Measurements from ENCODE around the gene APPL1.

Gene APPL1

DNA sequence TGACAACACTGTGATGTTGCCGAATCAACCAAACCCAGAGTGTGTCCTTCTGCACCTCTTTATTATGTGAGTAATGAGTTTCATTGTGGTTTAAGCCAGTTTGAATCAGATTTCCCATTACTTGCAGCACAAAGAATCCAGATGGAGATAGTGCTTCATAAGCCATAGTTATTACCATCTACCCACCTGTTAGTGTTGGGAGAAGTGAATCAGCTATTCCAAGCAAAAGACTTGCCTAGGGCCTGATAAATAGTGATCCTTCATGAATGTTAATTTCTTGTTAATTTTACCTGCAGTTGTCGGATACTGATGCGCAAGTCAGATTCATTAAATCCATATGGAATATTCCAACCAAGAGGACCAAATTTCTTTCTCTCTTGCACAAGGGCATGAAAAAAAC is 86.7 kb downstream of the APPL1 start:
- Histone ChIP-seq H3K27ac (no peak overlapping the region), H3K4me3 (no peak overlapping the region)
- no peak for DNase-seq (ENCODE audit: low spot score)
- TF ChIP-seq, protein P1, sequence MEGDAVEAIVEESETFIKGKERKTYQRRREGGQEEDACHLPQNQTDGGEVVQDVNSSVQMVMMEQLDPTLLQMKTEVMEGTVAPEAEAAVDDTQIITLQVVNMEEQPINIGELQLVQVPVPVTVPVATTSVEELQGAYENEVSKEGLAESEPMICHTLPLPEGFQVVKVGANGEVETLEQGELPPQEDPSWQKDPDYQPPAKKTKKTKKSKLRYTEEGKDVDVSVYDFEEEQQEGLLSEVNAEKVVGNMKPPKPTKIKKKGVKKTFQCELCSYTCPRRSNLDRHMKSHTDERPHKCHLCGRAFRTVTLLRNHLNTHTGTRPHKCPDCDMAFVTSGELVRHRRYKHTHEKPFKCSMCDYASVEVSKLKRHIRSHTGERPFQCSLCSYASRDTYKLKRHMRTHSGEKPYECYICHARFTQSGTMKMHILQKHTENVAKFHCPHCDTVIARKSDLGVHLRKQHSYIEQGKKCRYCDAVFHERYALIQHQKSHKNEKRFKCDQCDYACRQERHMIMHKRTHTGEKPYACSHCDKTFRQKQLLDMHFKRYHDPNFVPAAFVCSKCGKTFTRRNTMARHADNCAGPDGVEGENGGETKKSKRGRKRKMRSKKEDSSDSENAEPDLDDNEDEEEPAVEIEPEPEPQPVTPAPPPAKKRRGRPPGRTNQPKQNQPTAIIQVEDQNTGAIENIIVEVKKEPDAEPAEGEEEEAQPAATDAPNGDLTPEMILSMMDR (IDR thresholded peaks at IDR 0.05) = no peak

Measured in coronary artery (tissue), 2 donors.